Lung (tissue), 16 donors: ENCODE data around the gene PRKD3. TPM values are rescaled to one million over a fixed set of nuclear protein-coding genes. Genes with fewer than 3 reads are reported as not detected.

Experiments
- ATAC-seq: fragments of 200-7000 bp; cut with Tn5 transposase; one replicate; pipeline ENCODE4 v1.9.1; 2020; ENCODE audit warnings: moderate number of reproducible peaks; ENCODE audit not compliant: insufficient read depth, low FRiP score
- DNase-seq, 3 donors: peaks; one replicate each; pipeline ENCODE4 v3.0.0-alpha.2; 2013 to 2017
- H3K27ac ChIP-seq, 2 donors: one replicate each; pipeline ENCODE4 v1.5.1; 2013; ENCODE audit warnings: mild to moderate bottlenecking in 2 of 2, moderate library complexity in 2 of 2, control low read depth in 1 of 2, inconsistent platforms in 1 of 2, low read depth in 1 of 2, low read length in 1 of 2
- H3K27me3 ChIP-seq, 3 donors: one replicate each; pipeline ENCODE4 v1.5.1; 2013; ENCODE audit warnings: low read length in 2 of 3; ENCODE audit not compliant: control insufficient read depth in 3 of 3, insufficient read depth in 3 of 3
- H3K36me3 ChIP-seq, 4 donors: one replicate each; pipeline ENCODE4 v1.5.1; 2013; ENCODE audit warnings: low read length in 4 of 4, mild to moderate bottlenecking in 1 of 4, moderate library complexity in 1 of 4; ENCODE audit not compliant: control insufficient read depth in 4 of 4, insufficient read depth in 4 of 4
- H3K4me1 ChIP-seq, 5 donors: one replicate each; pipeline ENCODE4 v1.5.1; 2013; ENCODE audit warnings: low read length in 5 of 5, mild to moderate bottlenecking in 2 of 5, moderate library complexity in 1 of 5; ENCODE audit not compliant: control insufficient read depth in 5 of 5, insufficient read depth in 5 of 5
- H3K4me3 ChIP-seq: one replicate; pipeline ENCODE4 v1.5.1; 2013; ENCODE audit warnings: mild to moderate bottlenecking, control low read depth, moderate library complexity
- H3K9ac ChIP-seq, 2 donors: one replicate each; pipeline ENCODE4 v1.5.1; 2013; ENCODE audit warnings: low read length in 2 of 2, control low read depth in 1 of 2; ENCODE audit not compliant: insufficient read depth in 1 of 2
- H3K9me3 ChIP-seq, 4 donors: one replicate each; pipeline ENCODE4 v1.5.1; 2013; ENCODE audit warnings: low read length in 3 of 4, mild to moderate bottlenecking in 1 of 4, moderate library complexity in 1 of 4; ENCODE audit not compliant: control insufficient read depth in 4 of 4, insufficient read depth in 3 of 4
- WGBS, 2 donors: extraction: QIAGEN DNeasy Blood & Tissue Kit; methylation state at CpG; one replicate each; pipeline ENCODE4 v1.1.7; 2013; 5-methylcytosine and 5-hydroxymethylcytosine counted together
- long read RNA-seq, 5 donors: transcript quantifications; one replicate each; lab custom pipeline, GENCODE V29; 2026
- polyA plus RNA-seq, 2 donors: library from polyadenylated mRNA; stranded (reverse); fragments of 200-250 nt; gene quantifications; one replicate each; pipeline ENCODE4 v1.2.1, GENCODE V29; 2013
- total RNA-seq, 2 donors: library from RNA; depleted of rRNA in 1 of 2; stranded (reverse); fragments of >200 nt in 1 of 2; gene quantifications; one replicate each; pipeline ENCODE4 v1.2.1, GENCODE V29; 2014 to 2021
- TF ChIP-seq, protein P1 (sequence below): IDR thresholded peaks from 2 replicates; pipeline ENCODE4 v1.5.1; 2012; ENCODE audit warnings: mild to moderate bottlenecking; ENCODE audit errors: control extremely low read depth, extremely low read depth
- donor health status: control.
- donor health status: control.
- donor health status: Bipolar disorder and iron deficiency.
- donor health status: healthy.
- donor health status: DM: yes; HTN: yes; CAD: no.

PRKD3 gene
- total RNA-seq (10 to 100 TPM; 33.5 to 60.8 TPM), polyA plus RNA-seq (10 to 100 TPM in 1 of 2 donors, 1 to 10 TPM in 1; 6.4 to 11.6 TPM)
- long read RNA-seq, donor 1, partial matches to known transcripts = 9 of 10 reads
- long read RNA-seq, donor 1, other reads (novel, unspliced or antisense) = 0 of 10 reads
- long read RNA-seq, donor 2, partial matches to known transcripts = 0 of 1 reads
- long read RNA-seq, donor 2, other reads (novel, unspliced or antisense) = 0 of 1 reads
- long read RNA-seq, donor 3 = 0 reads
- long read RNA-seq, donor 4, partial matches to known transcripts = 6 of 7 reads
- long read RNA-seq, donor 4, other reads (novel, unspliced or antisense) = 0 of 7 reads
- long read RNA-seq, donor 5, full-length matches to known transcripts = 3 of 9 reads
- long read RNA-seq, donor 5, partial matches to known transcripts = 0 of 9 reads
- long read RNA-seq, donor 5, other reads (novel, unspliced or antisense) = 6 of 9 reads

DNA sequence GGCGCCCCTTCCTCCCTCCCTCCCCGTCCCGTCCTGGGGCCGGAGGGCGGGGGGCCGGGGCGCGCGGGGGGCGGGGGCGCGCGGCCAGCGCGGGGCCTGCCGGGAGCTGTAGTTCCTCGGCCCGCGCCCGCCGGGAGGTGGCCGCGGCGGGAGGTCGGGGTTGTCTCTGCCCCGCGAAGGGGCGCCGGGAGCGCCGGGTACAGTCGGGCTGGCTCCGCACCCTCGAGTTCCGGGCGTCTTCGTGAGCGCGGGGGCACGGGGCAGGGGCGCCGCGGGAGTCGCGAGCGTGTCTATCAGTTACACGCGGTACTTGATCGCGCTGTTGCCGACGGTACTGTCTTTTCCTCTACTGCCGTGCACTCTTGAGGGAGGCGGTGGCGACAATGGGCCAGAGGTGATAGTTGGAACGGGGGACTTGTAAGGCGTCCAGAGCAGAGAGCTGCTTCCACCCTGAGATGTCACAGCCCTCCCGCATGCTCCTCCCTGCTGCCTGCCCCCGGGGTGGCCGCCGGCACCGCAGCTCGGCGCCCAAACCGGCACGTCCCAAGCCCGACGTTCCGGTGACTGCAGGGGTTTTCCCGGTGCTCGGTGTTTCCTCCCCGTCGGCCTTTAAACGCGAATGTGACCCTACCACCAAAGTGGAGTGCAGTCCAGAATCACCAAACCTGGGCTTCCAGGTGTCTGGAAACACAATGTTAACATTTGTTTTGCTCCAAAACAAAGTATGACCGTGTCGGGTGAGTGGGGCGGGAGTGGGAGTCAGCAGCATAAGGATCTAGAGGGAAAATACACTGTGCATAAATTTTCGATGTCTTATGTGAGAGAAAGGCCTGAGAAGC lies at the start of gene PRKD3:
Gene PRKD3 (minus strand): TSS at position 48 of the 839 bp plus-strand sequence. CDS start 8,309 bp downstream, outside the sequence.
- H3K4me1 ChIP-seq = peaks cover 0 to 34% (median 5%) of the 10 kb centered on the region in 5 donors
- H3K36me3 ChIP-seq = no peaks in the 10 kb centered on the region
- peak within 1 kb of the TSS; percentile 80 for H3K4me3 ChIP-seq
- H3K9ac ChIP-seq = peak within 1 kb of the TSS; percentile 88 to 91
- peak; percentile 91 for ATAC-seq
- H3K27me3 ChIP-seq = no peaks in the 10 kb centered on the region
- H3K9me3 ChIP-seq = no peaks in the 10 kb centered on the region
- peak within 1 kb of the TSS; percentile 93 to 94 for H3K27ac ChIP-seq
- TF ChIP-seq, protein P1, sequence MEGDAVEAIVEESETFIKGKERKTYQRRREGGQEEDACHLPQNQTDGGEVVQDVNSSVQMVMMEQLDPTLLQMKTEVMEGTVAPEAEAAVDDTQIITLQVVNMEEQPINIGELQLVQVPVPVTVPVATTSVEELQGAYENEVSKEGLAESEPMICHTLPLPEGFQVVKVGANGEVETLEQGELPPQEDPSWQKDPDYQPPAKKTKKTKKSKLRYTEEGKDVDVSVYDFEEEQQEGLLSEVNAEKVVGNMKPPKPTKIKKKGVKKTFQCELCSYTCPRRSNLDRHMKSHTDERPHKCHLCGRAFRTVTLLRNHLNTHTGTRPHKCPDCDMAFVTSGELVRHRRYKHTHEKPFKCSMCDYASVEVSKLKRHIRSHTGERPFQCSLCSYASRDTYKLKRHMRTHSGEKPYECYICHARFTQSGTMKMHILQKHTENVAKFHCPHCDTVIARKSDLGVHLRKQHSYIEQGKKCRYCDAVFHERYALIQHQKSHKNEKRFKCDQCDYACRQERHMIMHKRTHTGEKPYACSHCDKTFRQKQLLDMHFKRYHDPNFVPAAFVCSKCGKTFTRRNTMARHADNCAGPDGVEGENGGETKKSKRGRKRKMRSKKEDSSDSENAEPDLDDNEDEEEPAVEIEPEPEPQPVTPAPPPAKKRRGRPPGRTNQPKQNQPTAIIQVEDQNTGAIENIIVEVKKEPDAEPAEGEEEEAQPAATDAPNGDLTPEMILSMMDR = no peak
- 1 to 3% methylated on average over 49 to 79 of the region's 79 CpGs for WGBS, 2 donors
- DNase-seq = peak in 2 of 3 donors; percentile 64 to 86

DNA sequence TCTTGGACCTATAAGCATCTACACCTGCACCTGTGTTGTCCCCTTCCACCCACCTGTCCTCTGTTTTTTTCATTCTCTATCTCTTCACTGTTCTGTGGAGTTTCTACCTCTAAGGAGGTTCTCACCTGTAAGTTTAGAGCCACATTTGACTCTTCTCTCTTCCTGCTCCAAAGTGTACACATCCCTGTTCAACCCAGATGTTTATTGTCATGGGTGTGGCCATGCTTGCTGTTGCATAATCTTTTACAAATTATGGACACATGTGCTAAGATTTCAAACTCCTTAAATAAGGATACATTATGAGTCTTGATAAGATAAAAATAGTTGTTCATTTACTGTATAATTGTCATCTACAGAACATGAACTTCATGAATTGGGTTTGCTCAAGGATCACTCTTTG lies 47.4 kb upstream of the PRKD3 start:
- TF ChIP-seq, protein P1 = no peak
- H3K9ac ChIP-seq = no peak overlapping the region
- no peaks in the 10 kb centered on the region for H3K27me3 ChIP-seq
- DNase-seq (no peak), ATAC-seq (no peak)
- H3K9me3 ChIP-seq = no peaks in the 10 kb centered on the region
- H3K27ac ChIP-seq = no peak overlapping the region
- peaks cover 0 to 8% (median 0%) of the 10 kb centered on the region in 5 donors for H3K4me1 ChIP-seq
- H3K36me3 ChIP-seq = no peaks in the 10 kb centered on the region
- H3K4me3 ChIP-seq = no peak overlapping the region

DNA sequence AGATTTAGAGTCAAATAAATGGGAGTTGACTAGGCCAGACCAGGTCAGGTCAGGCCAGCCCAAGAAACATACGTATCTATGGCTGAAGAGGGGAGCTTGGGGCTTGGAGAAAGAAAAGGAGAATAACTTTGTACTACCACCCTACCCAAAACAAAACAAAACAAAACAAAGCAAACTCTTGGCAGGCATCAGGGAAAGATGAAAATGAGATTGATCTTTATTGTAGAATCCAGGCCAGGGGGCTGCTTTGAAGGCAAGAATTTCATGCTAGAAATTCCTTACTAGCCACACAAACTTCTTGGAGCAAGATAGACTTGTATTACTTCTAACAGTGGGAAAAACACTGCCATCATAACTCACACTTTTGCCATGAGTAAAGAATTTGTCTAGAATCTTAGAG lies 46.0 kb upstream of the PRKD3 start:
- 95 to 100% methylated on average over 1 of the region's 1 CpG for WGBS, 2 donors
- H3K27ac ChIP-seq = no peak overlapping the region

More for the DNA sequence above, 46.0 kb upstream of the PRKD3 start:
- DNase-seq (no peak), ATAC-seq (no peak)
- H3K36me3 ChIP-seq = no peaks in the 10 kb centered on the region
- H3K27me3 ChIP-seq = no peaks in the 10 kb centered on the region
- peaks cover 0 to 2% (median 0%) of the 10 kb centered on the region in 5 donors for H3K4me1 ChIP-seq
- H3K9ac ChIP-seq = no peak overlapping the region
- H3K9me3 ChIP-seq = no peaks in the 10 kb centered on the region
- TF ChIP-seq, protein P1 = no peak
- no peak overlapping the region for H3K4me3 ChIP-seq
